Activated CD4-positive, alpha-beta T cell treated with anti-CD3 and anti-CD28 coated beads for 4 hours (primary cell): Measurements from ENCODE around the gene SLC43A1.
"Not testable (repeated sequence)": the region's sequence is repeated elsewhere in the genome, so short reads cannot be mapped to it uniquely, and the experiment has no call there.

Experiments
- DNase-seq, 2 donors: peaks; one replicate each; pipeline ENCODE4 v3.0.0-alpha.2; 2020

SLC43A1 gene

DNA sequence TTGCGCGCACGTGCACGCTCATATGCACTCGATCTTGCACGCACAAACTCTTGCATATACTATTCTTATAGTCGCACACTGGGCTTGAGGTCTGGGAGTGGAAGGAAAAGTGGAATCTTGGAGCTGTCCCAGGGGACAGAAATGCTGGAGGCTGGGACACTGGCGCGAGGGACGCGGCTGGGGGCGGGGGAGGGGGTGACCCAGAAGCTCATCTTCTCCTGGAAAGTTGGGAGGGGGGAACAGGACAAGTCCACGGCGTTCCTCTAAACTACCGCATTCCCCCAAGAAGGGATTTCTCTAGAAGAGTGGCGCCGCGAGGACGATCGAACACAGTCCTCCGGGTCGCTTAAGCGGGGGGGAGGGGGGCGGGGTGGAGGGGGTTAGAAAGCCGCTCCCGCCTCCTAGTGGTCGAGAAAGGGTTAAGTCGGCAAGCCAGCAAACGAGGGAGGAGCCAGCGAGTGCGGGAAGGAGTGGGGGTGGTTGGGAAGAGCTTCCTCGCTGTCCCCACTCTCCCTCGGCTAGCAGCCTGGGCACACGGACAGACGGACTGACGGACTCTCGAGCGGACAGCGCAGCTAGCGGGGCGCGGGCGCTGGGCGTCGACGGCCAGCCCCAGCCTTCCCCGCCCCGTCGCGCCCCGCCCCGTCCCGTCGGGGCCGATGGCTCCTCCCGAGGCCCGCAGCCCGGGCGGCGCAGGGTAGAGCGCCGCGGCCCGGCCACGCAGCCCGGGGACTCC is 55.3 kb downstream of the SLC43A1 start, which contains the start of gene RTN4RL2:
Gene RTN4RL2, plus strand, starts transcription at position 507 of the 736 bp plus-strand sequence. CDS start 338 bp downstream, outside the sequence.
- DNase-seq = peak; percentile 23 to 30

GRCh38 chr11:57459164-57460021 is 56.1 kb downstream of the SLC43A1 start:
- DNase-seq = peak; percentile 37 to 50

DNA sequence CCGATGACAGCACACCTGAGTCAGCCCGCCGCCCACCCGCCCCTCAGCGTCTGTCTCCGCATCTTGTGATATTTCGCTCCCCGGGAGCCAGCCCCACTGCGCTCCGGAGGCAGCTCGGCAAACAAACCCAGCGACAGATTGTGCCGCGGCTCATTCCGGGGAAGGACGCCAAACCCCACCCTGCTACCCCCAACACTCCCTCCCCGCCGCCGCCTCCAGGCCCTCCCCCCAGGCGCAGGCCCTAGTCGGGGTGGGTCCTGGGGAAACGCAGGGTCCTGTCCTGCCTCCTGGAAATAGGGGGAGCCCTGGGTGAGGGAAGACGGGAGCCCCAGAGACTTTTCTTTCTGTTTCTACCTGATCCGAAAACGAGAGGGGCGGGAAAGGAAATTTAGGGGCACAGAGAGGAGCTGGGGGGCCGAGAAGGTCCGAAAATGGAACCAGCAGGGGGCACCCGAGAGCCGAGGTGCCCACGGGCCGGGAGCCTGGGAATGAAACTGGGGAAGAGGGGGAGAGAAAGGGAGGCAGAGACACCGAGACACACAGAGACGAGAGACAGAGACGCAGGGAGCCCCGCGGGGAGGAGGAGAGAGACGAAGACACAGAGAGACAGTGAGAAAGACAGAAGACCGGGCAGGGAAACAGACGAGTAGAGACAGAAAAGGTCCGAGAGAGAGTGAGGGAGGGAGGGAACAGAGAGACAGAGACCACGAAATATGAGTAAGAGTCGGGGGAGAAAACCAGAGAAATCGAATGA is 56.9 kb downstream of the SLC43A1 start:
- DNase-seq = peak; percentile 76 to 83

- DNase-seq = peak; percentile 67 to 69
Observed at GRCh38 chr11:57458060-57458409, 57.5 kb downstream of the SLC43A1 start.

DNA sequence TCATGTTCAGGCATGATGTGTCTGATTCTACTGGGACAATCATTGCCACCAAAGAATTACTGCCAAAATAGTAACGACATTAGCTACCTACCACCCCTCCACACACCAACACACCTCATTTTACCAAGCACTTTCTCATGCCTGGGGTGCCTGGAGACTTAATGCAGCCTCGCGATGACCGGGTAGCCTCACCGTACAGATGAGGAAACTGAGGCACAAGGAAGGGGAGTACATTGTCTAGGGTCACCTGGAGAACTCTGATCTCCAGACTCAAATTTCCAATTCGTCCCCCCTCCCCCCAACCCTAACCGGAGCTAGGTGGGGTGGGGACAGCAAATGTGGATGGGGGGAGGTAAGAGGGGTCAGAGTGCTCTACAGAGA is 57.9 kb downstream of the SLC43A1 start:
- DNase-seq = peak in 1 of 2 donors; percentile 12

DNA sequence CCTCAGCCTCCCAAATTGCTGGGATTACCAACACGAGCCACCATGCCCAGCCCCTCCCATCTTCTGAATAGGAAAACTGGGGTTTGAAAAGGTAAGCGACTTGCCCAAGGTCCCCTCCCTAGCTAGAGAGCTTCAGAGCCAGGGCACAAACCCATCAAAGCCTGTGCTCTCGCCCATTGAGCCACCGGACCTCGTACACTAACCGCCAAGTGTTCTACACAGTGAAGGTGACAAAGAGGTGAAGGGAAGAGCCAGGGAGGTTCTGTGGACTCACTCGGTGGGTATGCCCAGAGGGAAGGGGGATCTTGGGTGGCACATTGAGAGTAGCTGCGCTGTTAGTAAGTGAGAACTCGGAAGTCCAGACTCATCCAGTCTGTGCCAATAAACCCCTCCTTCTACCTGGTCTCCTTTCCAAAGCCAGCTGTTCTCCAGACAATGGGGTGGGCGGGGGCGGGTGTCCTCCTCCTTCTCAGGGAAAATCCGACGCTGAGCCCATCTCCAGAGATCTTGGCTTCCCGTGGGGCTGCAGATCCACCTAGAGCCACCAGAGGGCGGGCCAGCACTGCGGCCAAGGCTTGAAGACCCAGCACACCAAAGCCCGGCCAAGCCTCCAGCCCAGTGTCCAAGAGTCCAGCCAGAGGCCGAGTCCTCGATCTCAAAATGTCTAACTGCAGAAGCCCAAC is 58.4 kb downstream of the SLC43A1 start:
- DNase-seq = peak; percentile 57 to 70

DNA sequence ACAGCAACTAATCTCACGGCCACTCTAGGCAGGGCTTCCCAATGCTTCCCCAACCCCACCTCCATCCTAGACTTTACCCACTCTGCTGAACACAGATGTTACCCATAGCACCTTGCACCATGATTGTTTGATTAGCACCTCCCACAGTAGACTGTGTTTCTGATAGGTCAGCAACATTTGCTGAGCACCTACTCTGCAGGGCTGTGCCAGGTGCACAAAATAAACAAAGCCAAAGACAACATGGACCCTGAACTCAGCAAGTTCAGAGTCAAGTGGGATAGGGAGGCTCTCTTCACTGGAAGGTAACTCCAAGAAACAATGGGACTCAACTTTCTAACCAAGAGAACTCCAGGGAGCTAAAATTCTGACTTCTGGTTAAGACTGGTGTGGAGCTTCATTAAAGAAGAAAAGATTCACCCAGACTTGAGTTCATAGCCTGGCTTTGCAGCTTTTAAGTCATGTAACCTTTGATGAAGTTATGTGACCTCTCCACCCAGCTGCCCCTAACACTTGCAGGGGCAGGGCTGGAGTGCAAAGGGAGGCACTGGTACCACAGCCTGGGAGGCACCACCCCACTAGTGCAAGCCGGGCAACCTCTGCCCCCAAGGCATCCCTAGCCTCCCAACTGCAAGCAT is 61.8 kb downstream of the SLC43A1 start:
- no peak for DNase-seq

DNA sequence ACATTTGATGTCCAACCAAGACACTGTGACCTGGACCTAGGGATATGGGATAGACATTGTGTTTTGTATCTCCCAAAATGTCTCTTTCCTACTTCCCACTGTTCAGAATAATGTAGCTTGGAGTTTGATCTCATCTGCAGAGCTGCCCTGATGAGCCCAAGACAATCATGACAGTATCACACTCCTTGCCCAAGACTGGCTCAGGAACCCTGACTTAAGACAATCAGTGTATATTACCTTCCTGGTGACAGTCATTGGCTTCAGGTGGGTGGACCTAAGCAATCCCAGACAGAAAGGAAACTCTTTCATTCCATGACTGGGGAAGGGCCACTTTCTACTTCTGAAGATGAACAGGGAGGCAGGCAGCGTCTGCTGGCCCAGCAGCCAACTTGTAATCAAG is 69.4 kb downstream of the SLC43A1 start:
- no peak for DNase-seq

DNA sequence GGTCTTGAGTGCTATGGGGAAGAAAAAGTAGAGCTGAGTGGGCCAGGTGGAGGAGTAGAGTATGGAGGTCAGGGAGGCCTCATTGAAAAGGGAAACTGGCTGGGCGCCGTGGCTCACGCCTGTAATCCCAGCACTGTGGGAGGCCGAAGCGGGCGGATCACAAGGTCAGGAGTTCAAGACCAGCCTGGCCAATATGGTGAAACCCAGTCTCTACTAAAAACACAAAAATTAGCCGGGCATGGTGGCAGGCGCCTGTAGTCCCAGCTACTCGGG is 70.4 kb downstream of the SLC43A1 start:
- DNase-seq = not testable (repeated sequence)

DNA sequence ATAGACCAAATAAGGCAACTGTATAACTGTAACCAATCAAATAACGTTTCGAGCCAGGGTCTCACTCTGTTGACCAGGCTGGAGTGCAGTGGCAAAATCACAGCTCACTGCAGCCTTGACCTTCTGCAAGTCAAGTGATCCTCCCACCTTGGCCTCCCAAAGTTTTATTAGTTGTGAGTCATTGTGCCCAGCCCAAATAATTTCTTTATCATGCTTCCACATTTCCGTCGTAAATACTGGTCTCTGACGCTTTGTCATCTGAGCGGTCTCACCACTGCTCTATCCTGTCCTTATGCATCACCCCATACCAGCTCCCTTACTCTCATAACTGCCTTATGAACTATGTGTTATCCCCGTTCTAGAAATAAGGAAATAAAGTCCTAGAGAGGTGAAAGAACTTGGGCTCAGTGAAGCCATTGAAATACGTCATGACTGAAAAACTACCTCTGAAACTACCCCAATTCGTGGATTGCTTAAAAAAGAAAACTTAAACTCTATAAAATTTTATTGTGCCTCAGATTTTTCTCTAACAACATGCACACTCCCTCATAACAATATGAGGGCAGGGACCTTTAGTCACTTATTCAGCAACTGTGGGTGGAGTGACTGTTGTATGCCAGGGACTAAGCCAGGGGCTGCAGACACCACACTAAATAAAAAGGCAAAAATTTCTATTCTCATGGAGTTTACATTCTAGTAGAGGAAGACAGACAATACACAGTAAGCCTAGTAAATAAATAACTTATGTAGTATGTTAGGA is 71.0 kb downstream of the SLC43A1 start:
- DNase-seq = no peak

GRCh38 chr11:57440744-57441414 is 74.6 kb downstream of the SLC43A1 start:
- DNase-seq = no peak

GRCh38 chr11:57439786-57440185 is 75.7 kb downstream of the SLC43A1 start:
- DNase-seq = no peak

- no peak for DNase-seq
Observed at GRCh38 chr11:57438345-57439285, 76.9 kb downstream of the SLC43A1 start.

- no peak for DNase-seq
Observed at GRCh38 chr11:57436031-57436430, 79.5 kb downstream of the SLC43A1 start.

DNA sequence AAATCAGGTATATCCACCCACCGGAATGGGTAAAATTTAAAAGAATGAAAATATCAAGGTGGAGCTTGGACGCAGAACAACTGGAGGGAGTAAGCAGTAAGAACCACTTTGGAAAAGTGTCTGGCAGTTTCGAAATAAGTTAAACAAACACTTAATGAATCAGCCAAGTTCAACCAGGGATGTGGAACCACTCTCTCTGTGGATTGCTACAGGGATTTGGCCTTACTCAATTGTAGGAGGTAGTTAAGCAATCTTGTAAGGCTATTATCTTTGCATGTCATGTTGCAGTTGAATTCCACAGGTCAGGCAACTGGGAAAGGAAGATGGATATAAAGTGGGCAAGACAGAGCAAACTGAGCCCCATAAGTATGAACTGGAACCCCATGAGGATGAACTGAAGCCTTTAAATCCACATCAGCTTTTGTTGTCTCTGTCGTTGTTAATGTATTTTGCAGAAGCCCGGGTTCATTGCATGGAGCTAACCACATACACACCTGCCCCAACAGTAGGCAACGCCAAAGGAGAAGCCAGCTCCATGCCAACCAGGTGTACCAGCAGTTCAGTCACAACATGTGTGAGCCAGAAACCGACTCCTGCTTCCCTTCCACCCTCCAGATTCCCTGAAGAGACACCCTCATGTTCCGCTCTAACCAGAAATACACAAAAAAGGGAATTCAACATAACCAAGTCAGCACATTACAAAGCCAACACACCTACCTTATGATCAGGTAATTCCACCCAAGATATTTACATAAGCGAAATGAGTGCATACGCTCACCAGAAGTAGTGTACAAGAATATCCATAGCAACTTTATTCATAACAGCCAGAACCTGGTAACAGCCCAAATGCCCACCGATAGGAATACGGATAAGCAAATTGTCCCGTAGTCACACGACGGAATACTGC is 80.6 kb downstream of the SLC43A1 start:
- no peak for DNase-seq
